DMS114 treated with DMSO at 0.1 percent for 48 hours (cell line): ENCODE results near the gene RNF130.

Experiments
- DNase-seq: peaks from one replicate; lab custom pipeline; 2025; ENCODE audit not compliant: unreplicated experiment; lab: John Stamatoyannopoulos, UW

The RNF130 gene

GRCh38 chr5:180086816-180087399 lies 15.3 kb upstream of the RNF130 start:
- DNase-seq = no peak

GRCh38 chr5:180085837-180086236 lies 14.3 kb upstream of the RNF130 start:
- no peak for DNase-seq

- no peak for DNase-seq
Measured at GRCh38 chr5:180084638-180085561, 13.3 kb upstream of the RNF130 start.

GRCh38 chr5:180083529-180084060 lies 12.0 kb upstream of the RNF130 start:
- no peak for DNase-seq

- no peak for DNase-seq
Measured at GRCh38 chr5:180082633-180083420, 11.3 kb upstream of the RNF130 start.

- DNase-seq = no peak
Measured at GRCh38 chr5:180081481-180081880, 9.9 kb upstream of the RNF130 start.

- no peak for DNase-seq
Measured at GRCh38 chr5:180080486-180081280, 9.1 kb upstream of the RNF130 start.

- no peak for DNase-seq
Measured at GRCh38 chr5:180079702-180080466, 8.3 kb upstream of the RNF130 start.

GRCh38 chr5:180078348-180078747 lies 6.8 kb upstream of the RNF130 start:
- DNase-seq = no peak

- DNase-seq = no peak
Measured at GRCh38 chr5:180077594-180078284, 6.2 kb upstream of the RNF130 start.

- no peak for DNase-seq
Measured at GRCh38 chr5:180075703-180076102, 4.1 kb upstream of the RNF130 start.

- no peak for DNase-seq
Measured at GRCh38 chr5:180074462-180074861, 2.9 kb upstream of the RNF130 start.

- DNase-seq = no peak
Measured at GRCh38 chr5:180072556-180072955, 997 bp upstream of the RNF130 start.

GRCh38 chr5:180072256-180072548 lies 643 bp upstream of the RNF130 start:
- DNase-seq = no peak

GRCh38 chr5:180070756-180071530 lies 616 bp downstream of the RNF130 start:
- peak; percentile 37 for DNase-seq

GRCh38 chr5:180069589-180070247 lies 1.8 kb downstream of the RNF130 start:
- peak; percentile 23 for DNase-seq

- no peak for DNase-seq
Measured at GRCh38 chr5:180068519-180069090, 3.0 kb downstream of the RNF130 start.

- DNase-seq = no peak
Measured at GRCh38 chr5:180067986-180068385, 3.6 kb downstream of the RNF130 start.
